Progenitor cell of endocrine pancreas (in vitro differentiated cells): ENCODE measurements around the gene POTEF. TPM values are rescaled to one million over a fixed set of nuclear protein-coding genes. Genes with fewer than 3 reads are reported as not detected.
"Not testable (repeated sequence)": the region's sequence is repeated elsewhere in the genome, so short reads cannot be mapped to it uniquely, and the experiment has no call there.

Experiments used
- DNase-seq: peaks from one replicate; pipeline ENCODE4 v3.0.0; 2021; ENCODE audit warnings: low spot score; ENCODE audit not compliant: unreplicated experiment
- H3K27ac Mint-ChIP-seq: 2 replicates; pipeline ENCODE4 v1.8.0; 2021; ENCODE audit warnings: mild to moderate bottlenecking, moderate library complexity, mixed read lengths
- H3K27me3 Mint-ChIP-seq: 2 replicates; pipeline ENCODE4 v1.8.0; 2021; ENCODE audit warnings: mixed read lengths
- H3K36me3 Mint-ChIP-seq: 2 replicates; pipeline ENCODE4 v1.8.0; 2022; ENCODE audit warnings: mixed read lengths; ENCODE audit not compliant: insufficient read depth
- H3K4me1 Mint-ChIP-seq: 2 replicates; pipeline ENCODE4 v1.8.0; 2021; ENCODE audit warnings: low read depth, mixed read lengths
- H3K4me3 Mint-ChIP-seq: 2 replicates; pipeline ENCODE4 v1.8.0; 2021; ENCODE audit warnings: low read depth, mild to moderate bottlenecking, moderate library complexity, mixed read lengths
- H3K9me3 Mint-ChIP-seq: 2 replicates; pipeline ENCODE4 v1.8.0; 2021; ENCODE audit warnings: low read depth, mixed read lengths
- CTCF ChIP-seq: fragments of 200-600 bp; sonication (generic); IDR thresholded peaks from one replicate; pipeline ENCODE4 v1.5.0; 2021; ENCODE audit warnings: antibody characterized with exemption, mild to moderate bottlenecking; ENCODE audit not compliant: unreplicated experiment
- total RNA-seq: library from RNA; stranded (reverse); gene quantifications from 2 replicates; pipeline ENCODE4 v1.2.1, GENCODE V29; 2021

POTEF gene
- total RNA-seq, 1 donor from 2014 or later, result 37.8 TPM

- Mint-ChIP-seq H3K36me3 (peaks cover 3% of the 10 kb centered on the region), H3K4me1 (peaks cover 2% of the 10 kb centered on the region), H3K27ac (peak overlapping the region; percentile 50), H3K4me3 (no peak overlapping the region), H3K9me3 (no peaks in the 10 kb centered on the region), H3K27me3 (no peaks in the 10 kb centered on the region)
- TF ChIP-seq CTCF, result no peak
- no peak for DNase-seq
Measured at GRCh38 chr2:130160131-130160530, 31.1 kb upstream of the POTEF start.

GRCh38 chr2:130159376-130159775 is 30.4 kb upstream of the POTEF start:
- not testable (repeated sequence) for H3K27me3 Mint-ChIP-seq, H3K4me1 Mint-ChIP-seq, H3K36me3 Mint-ChIP-seq, H3K9me3 Mint-ChIP-seq, H3K4me3 Mint-ChIP-seq, DNase-seq, H3K27ac Mint-ChIP-seq

- no peak for DNase-seq
- peak overlapping the region; percentile 33 for H3K27ac Mint-ChIP-seq
- TF ChIP-seq CTCF, result no peak
- no peaks in the 10 kb centered on the region for H3K36me3 Mint-ChIP-seq
- H3K27me3 Mint-ChIP-seq, result no peaks in the 10 kb centered on the region
- no peaks in the 10 kb centered on the region for H3K9me3 Mint-ChIP-seq
- H3K4me3 Mint-ChIP-seq, result no peak overlapping the region
- H3K4me1 Mint-ChIP-seq, result peaks cover 2% of the 10 kb centered on the region
Measured at GRCh38 chr2:130158631-130159030, 29.6 kb upstream of the POTEF start.

GRCh38 chr2:130157825-130158514 is 28.9 kb upstream of the POTEF start:
- DNase-seq, H3K27me3 Mint-ChIP-seq, H3K9me3 Mint-ChIP-seq, H3K4me3 Mint-ChIP-seq, H3K4me1 Mint-ChIP-seq, H3K36me3 Mint-ChIP-seq: not testable (repeated sequence)
- peak overlapping the region; percentile 33 for H3K27ac Mint-ChIP-seq

DNA sequence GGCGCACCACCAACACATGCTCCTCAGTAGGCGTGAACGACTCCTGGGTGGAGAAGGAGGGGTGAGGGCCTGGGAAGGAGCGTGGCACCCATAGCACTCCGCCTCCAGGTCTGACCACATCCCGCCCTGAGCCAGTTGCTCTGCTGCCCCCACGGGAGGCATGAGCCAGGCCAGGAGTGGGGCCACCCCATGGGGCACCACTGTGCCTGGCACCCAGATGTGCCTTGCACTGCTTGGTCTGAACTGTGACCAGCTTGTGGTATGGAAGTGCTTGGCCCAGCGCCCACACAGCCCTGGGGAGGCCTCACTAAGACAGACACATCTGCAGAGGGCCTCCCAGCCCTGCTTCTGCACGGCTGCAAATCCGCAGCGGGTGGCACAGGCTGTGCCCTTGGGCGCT is 28.3 kb upstream of the POTEF start:
- H3K4me3 Mint-ChIP-seq, H3K27me3 Mint-ChIP-seq, H3K4me1 Mint-ChIP-seq, H3K27ac Mint-ChIP-seq, H3K9me3 Mint-ChIP-seq, DNase-seq, H3K36me3 Mint-ChIP-seq: not testable (repeated sequence)

DNA sequence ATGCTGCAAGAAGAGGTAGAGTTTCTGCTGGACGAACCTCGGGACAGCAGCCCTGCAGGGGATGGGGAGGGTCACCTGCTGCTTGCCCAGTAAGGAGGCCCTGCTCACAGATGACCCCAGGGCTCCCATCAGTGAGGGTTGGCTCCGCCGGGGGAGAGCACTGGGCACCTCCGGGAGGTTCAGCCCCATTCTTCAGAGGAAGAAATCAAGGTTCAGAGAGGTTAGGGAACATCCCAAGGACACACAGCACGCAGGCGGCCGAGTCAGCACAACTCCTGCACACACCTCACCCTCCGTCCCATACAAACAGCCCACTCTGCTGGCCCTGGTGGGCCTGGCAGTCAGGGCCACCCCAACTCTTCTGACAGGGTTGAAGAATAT is 27.6 kb upstream of the POTEF start:
- no peaks in the 10 kb centered on the region for H3K27me3 Mint-ChIP-seq
- no peaks in the 10 kb centered on the region for H3K9me3 Mint-ChIP-seq
- no peak for DNase-seq
- H3K4me1 Mint-ChIP-seq, result peaks cover 2% of the 10 kb centered on the region
- H3K4me3 Mint-ChIP-seq, result no peak overlapping the region
- peak overlapping the region; percentile 33 for H3K27ac Mint-ChIP-seq
- no peak for TF ChIP-seq CTCF
- H3K36me3 Mint-ChIP-seq, result no peaks in the 10 kb centered on the region

DNA sequence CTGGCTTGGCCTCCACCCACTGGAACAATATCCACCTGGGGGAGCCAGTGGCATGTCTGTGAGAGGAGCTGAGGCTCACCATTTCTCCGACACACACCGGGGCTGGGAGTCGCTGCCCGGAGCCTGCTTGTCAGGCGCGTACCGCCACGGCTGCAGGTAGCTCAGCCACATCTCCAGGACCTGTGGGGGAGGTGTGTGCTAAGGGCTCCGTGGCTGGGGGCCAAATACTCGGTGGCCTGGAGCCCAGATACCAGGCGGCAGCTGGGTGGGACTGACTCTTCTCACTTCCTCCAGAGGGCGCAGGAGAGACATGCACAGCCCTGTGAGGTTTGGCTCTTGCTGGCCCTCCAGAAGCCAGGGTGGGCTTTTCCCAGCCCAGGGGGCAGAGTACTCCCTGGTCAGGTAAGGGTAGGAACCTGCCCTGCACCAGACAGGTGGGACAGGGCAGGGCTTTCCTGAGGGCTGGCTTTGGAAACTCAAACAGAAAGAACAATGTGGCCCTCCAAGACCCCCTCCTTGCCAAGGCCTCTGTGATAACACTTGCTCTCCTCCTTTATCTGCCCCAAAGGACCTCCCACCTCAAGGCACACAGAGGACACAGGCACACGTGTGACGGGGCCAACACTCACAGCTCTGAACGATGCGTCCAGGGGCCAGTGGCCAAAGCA is 27.1 kb upstream of the POTEF start:
- not testable (repeated sequence) for H3K27me3 Mint-ChIP-seq, H3K36me3 Mint-ChIP-seq, H3K4me1 Mint-ChIP-seq, H3K9me3 Mint-ChIP-seq, H3K4me3 Mint-ChIP-seq
- TF ChIP-seq CTCF, result peak; percentile 63
- peak overlapping the region; percentile 33 for H3K27ac Mint-ChIP-seq
- DNase-seq, result peak; percentile 42
